ENCODE results near the gene POTEB2. TPM values are rescaled to one million over a fixed set of nuclear protein-coding genes. Genes with fewer than 3 reads are reported as not detected.
"Not testable (repeated sequence)": the region's sequence is repeated elsewhere in the genome, so short reads cannot be mapped to it uniquely, and the experiment has no call there.

POTEB2 gene
- total RNA-seq: not detected
- total RNA-seq (2013): not detected
- 0 reads per million in 29 experiments for total RNA-seq

- no CpG with 5 or more reads among the region's 9 CpGs for WGBS (ENCODE audit: insufficient coverage)
- DNase-seq; H3K27me3 Mint-ChIP-seq; H3K36me3 Mint-ChIP-seq; ATAC-seq (replicated peaks in 1 of 4); H3K9me3 ChIP-seq; H3K4me1 ChIP-seq (ENCODE audit: control insufficient read depth in 1 of 2, extremely low read depth in 1 of 2, insufficient read depth in 2 of 2, low read length in 2 of 2); H3K9me3 Mint-ChIP-seq; H3K27ac ChIP-seq (ENCODE audit: low read length); H3K4me3 Mint-ChIP-seq; CTCF ChIA-PET; H3K4me3 ChIP-seq (ENCODE audit: control insufficient read depth in 1 of 2, extremely low read depth in 1 of 2, low read length in 1 of 2); H3K27me3 ChIP-seq (replicated peaks in 1 of 2; ENCODE audit: control insufficient read depth in 2 of 2, extremely low read depth in 1 of 2, insufficient read depth in 2 of 2, low read length in 1 of 2); H3K27ac Mint-ChIP-seq; H3K36me3 ChIP-seq (ENCODE audit: control insufficient read depth in 2 of 2, extremely low read depth in 1 of 2, insufficient read depth in 1 of 2, low read length in 1 of 2); H3K4me1 Mint-ChIP-seq; POLR2A ChIA-PET: not testable (repeated sequence)
Measured at GRCh38 chr15:20866214-20866613, at the start of gene POTEB2. TSS of gene POTEB2 (minus strand) at chr15:20866314. CDS start at chr15:20866281, 33 bp downstream.

GRCh38 chr15:20879916-20880315, 13.8 kb upstream of the POTEB2 start:
- H3K27ac ChIP-seq (ENCODE audit: low read length); ATAC-seq (replicated peaks in 1 of 4); H3K27ac Mint-ChIP-seq; H3K4me1 ChIP-seq (ENCODE audit: control insufficient read depth in 1 of 2, extremely low read depth in 1 of 2, insufficient read depth in 2 of 2, low read length in 2 of 2); H3K4me3 ChIP-seq (ENCODE audit: control insufficient read depth in 1 of 2, extremely low read depth in 1 of 2, low read length in 1 of 2); DNase-seq; H3K36me3 ChIP-seq (ENCODE audit: control insufficient read depth in 2 of 2, extremely low read depth in 1 of 2, insufficient read depth in 1 of 2, low read length in 1 of 2); H3K9me3 Mint-ChIP-seq; POLR2A ChIA-PET; H3K9me3 ChIP-seq; CTCF ChIA-PET; H3K36me3 Mint-ChIP-seq; H3K4me3 Mint-ChIP-seq; H3K27me3 ChIP-seq (replicated peaks in 1 of 2; ENCODE audit: control insufficient read depth in 2 of 2, extremely low read depth in 1 of 2, insufficient read depth in 2 of 2, low read length in 1 of 2); H3K27me3 Mint-ChIP-seq; H3K4me1 Mint-ChIP-seq: not testable (repeated sequence)
- no CpG with 5 or more reads among the region's 5 CpGs for WGBS (ENCODE audit: insufficient coverage)

GRCh38 chr15:20878464-20878863, 12.3 kb upstream of the POTEB2 start:
- H3K27me3 ChIP-seq (replicated peaks in 1 of 2; ENCODE audit: control insufficient read depth in 2 of 2, extremely low read depth in 1 of 2, insufficient read depth in 2 of 2, low read length in 1 of 2); H3K36me3 ChIP-seq (ENCODE audit: control insufficient read depth in 2 of 2, extremely low read depth in 1 of 2, insufficient read depth in 1 of 2, low read length in 1 of 2); DNase-seq; H3K4me3 ChIP-seq (ENCODE audit: control insufficient read depth in 1 of 2, extremely low read depth in 1 of 2, low read length in 1 of 2); H3K4me1 ChIP-seq (ENCODE audit: control insufficient read depth in 1 of 2, extremely low read depth in 1 of 2, insufficient read depth in 2 of 2, low read length in 2 of 2); H3K4me3 Mint-ChIP-seq; H3K4me1 Mint-ChIP-seq; H3K9me3 Mint-ChIP-seq; H3K36me3 Mint-ChIP-seq; H3K27ac Mint-ChIP-seq; H3K27me3 Mint-ChIP-seq; ATAC-seq (replicated peaks in 1 of 4); CTCF ChIA-PET; POLR2A ChIA-PET; H3K9me3 ChIP-seq; H3K27ac ChIP-seq (ENCODE audit: low read length): not testable (repeated sequence)
- WGBS (ENCODE audit: insufficient coverage): 60% methylated on average over 2 of the region's 48 CpGs

GRCh38 chr15:20877819-20878218, 11.7 kb upstream of the POTEB2 start:
- H3K27me3 Mint-ChIP-seq; H3K36me3 Mint-ChIP-seq; H3K27ac ChIP-seq (ENCODE audit: low read length); H3K4me3 ChIP-seq (ENCODE audit: control insufficient read depth in 1 of 2, extremely low read depth in 1 of 2, low read length in 1 of 2); DNase-seq; H3K36me3 ChIP-seq (ENCODE audit: control insufficient read depth in 2 of 2, extremely low read depth in 1 of 2, insufficient read depth in 1 of 2, low read length in 1 of 2); H3K9me3 Mint-ChIP-seq; H3K4me3 Mint-ChIP-seq; H3K4me1 Mint-ChIP-seq; CTCF ChIA-PET; H3K4me1 ChIP-seq (ENCODE audit: control insufficient read depth in 1 of 2, extremely low read depth in 1 of 2, insufficient read depth in 2 of 2, low read length in 2 of 2); H3K27me3 ChIP-seq (replicated peaks in 1 of 2; ENCODE audit: control insufficient read depth in 2 of 2, extremely low read depth in 1 of 2, insufficient read depth in 2 of 2, low read length in 1 of 2); H3K27ac Mint-ChIP-seq; POLR2A ChIA-PET; H3K9me3 ChIP-seq; ATAC-seq (replicated peaks in 1 of 4): not testable (repeated sequence)
- WGBS (ENCODE audit: insufficient coverage): no CpG with 5 or more reads among the region's 37 CpGs

Data from T-cell (primary cell).